COLO829 (cell line): ENCODE results near the gene C19orf67.

ENCODE experiments used
- DNase-seq: peaks from one replicate; pipeline ENCODE4 v3.0.0; 2012; ENCODE audit warnings: low spot score

C19orf67 gene

GRCh38 chr19:14081797-14082674 lies 3.5 kb downstream of the C19orf67 start:
- DNase-seq: no peak

GRCh38 chr19:14080887-14081796 lies 4.4 kb downstream of the C19orf67 start:
- peak; percentile 99 for DNase-seq

GRCh38 chr19:14078411-14078810 lies 7.2 kb downstream of the C19orf67 start:
- no peak for DNase-seq

GRCh38 chr19:14073925-14074838 lies 11.4 kb downstream of the C19orf67 start:
- no peak for DNase-seq

- no peak for DNase-seq
Observed at GRCh38 chr19:14073261-14073924, 12.2 kb downstream of the C19orf67 start.

GRCh38 chr19:14072535-14073260 lies 12.9 kb downstream of the C19orf67 start, which contains the start of gene MISP3:
Gene MISP3, plus strand, starts transcription at chr19:14072786. Its CDS starts 524 bp downstream, at chr19:14073310.
- no peak for DNase-seq

GRCh38 chr19:14070268-14071050 lies 15.1 kb downstream of the C19orf67 start:
- no peak for DNase-seq

- no peak for DNase-seq
Observed at GRCh38 chr19:14066134-14066533, 19.4 kb downstream of the C19orf67 start.

GRCh38 chr19:14063105-14063504 lies 22.5 kb downstream of the C19orf67 start:
- no peak for DNase-seq

- DNase-seq: no peak
Observed at GRCh38 chr19:14062558-14062855, 23.1 kb downstream of the C19orf67 start.

GRCh38 chr19:14061751-14062557 lies 23.6 kb downstream of the C19orf67 start, which contains the start of gene PALM3:
Gene PALM3, minus strand, starts transcription at chr19:14062076. Its CDS starts 96 bp downstream, at chr19:14061980.
- no peak for DNase-seq

- no peak for DNase-seq
Observed at GRCh38 chr19:14061081-14061749, 24.4 kb downstream of the C19orf67 start.

- no peak for DNase-seq
Observed at GRCh38 chr19:14059652-14060155, 25.9 kb downstream of the C19orf67 start.

GRCh38 chr19:14059093-14059480 lies 26.5 kb downstream of the C19orf67 start:
- no peak for DNase-seq

GRCh38 chr19:14058182-14059092 lies 27.1 kb downstream of the C19orf67 start:
- no peak for DNase-seq

GRCh38 chr19:14056741-14057356 lies 28.7 kb downstream of the C19orf67 start:
- DNase-seq: no peak
